PC-9 (cell line): ENCODE data around the gene TXNRD1.

Source experiments
- CTCF ChIP-seq: fragments of 200-600 bp; sonication (generic); conservative IDR thresholded peaks from 2 replicates; pipeline ENCODE4 v1.6.1; 2017; ENCODE audit warnings: mixed run types, antibody characterized with exemption, mild to moderate bottlenecking, moderate library complexity
- EZH2 ChIP-seq: fragments of 200-600 bp; sonication (generic); IDR thresholded peaks from 2 replicates; pipeline ENCODE4 v1.8.0; 2017; ENCODE audit warnings: antibody characterized with exemption, low read depth

GRCh38 chr12:104197264-104197663 lies 18.3 kb upstream of the TXNRD1 start:
- TF ChIP-seq EZH2, result no peak
- TF ChIP-seq CTCF, result no peak
